HUES48 (cell line): ENCODE data around the gene EXT2.

Experiments
- H3K27ac ChIP-seq: one replicate; pipeline ENCODE4 v1.7.0; 2013; ENCODE audit warnings: low read depth, low read length, inconsistent platforms
- H3K27me3 ChIP-seq: 2 replicates; pipeline ENCODE4 v1.6.1; 2013; ENCODE audit warnings: mild to moderate bottlenecking, low read length; ENCODE audit not compliant: control insufficient read depth, insufficient read depth
- H3K36me3 ChIP-seq: 2 replicates; pipeline ENCODE4 v1.6.1; 2013; ENCODE audit warnings: low read length; ENCODE audit not compliant: control insufficient read depth, insufficient read depth
- H3K4me1 ChIP-seq: 2 replicates; pipeline ENCODE4 v1.6.1; 2013; ENCODE audit warnings: mild to moderate bottlenecking, low read length; ENCODE audit not compliant: control insufficient read depth, insufficient read depth
- H3K4me3 ChIP-seq: 2 replicates; pipeline ENCODE4 v1.5.1; 2013; ENCODE audit warnings: mild to moderate bottlenecking, low read depth, low read length
- H3K9ac ChIP-seq: 2 replicates; pipeline ENCODE4 v1.6.1; 2013; ENCODE audit warnings: mild to moderate bottlenecking, low read depth, low read length, moderate library complexity
- H3K9me3 ChIP-seq: 2 replicates; pipeline ENCODE4 v1.6.1; 2013; ENCODE audit warnings: low read length; ENCODE audit not compliant: control insufficient read depth, insufficient read depth

EXT2 gene

GRCh38 chr11:44110231-44110679 is 14.8 kb downstream of the EXT2 start:
- Histone ChIP-seq H3K4me1 (0 out of 2 replicates have a peak, but pooled peaks cover 5% of the 10 kb centered on the region), H3K27me3 (no peaks in the 10 kb centered on the region), H3K36me3 (peaks cover 32% of the 10 kb centered on the region; the same call in 1 of the 2 replicates), H3K27ac (no peak overlapping the region), H3K4me3 (no peak overlapping the region), H3K9me3 (no peaks in the 10 kb centered on the region), H3K9ac (no peak overlapping the region)

GRCh38 chr11:44112091-44112821 is 16.8 kb downstream of the EXT2 start:
- H3K4me1 ChIP-seq, result 0 out of 2 replicates have a peak, but pooled peaks cover 5% of the 10 kb centered on the region
- no peak overlapping the region for H3K4me3 ChIP-seq
- H3K27ac ChIP-seq, result no peak overlapping the region
- no peaks in the 10 kb centered on the region for H3K27me3 ChIP-seq
- no peak overlapping the region for H3K9ac ChIP-seq
- H3K9me3 ChIP-seq, result no peaks in the 10 kb centered on the region
- peaks cover 43% of the 10 kb centered on the region for H3K36me3 ChIP-seq

- H3K27ac ChIP-seq, result no peak overlapping the region
- no peak overlapping the region for H3K9ac ChIP-seq
- H3K4me3 ChIP-seq, result no peak overlapping the region
- 0 out of 2 replicates have a peak, but pooled peaks cover 5% of the 10 kb centered on the region for H3K4me1 ChIP-seq
- no peaks in the 10 kb centered on the region for H3K27me3 ChIP-seq
- peaks cover 41% of the 10 kb centered on the region for H3K36me3 ChIP-seq
- H3K9me3 ChIP-seq, result no peaks in the 10 kb centered on the region
Measured at GRCh38 chr11:44113018-44113417, 17.5 kb downstream of the EXT2 start.

GRCh38 chr11:44113572-44113971 is 18.1 kb downstream of the EXT2 start:
- H3K36me3 ChIP-seq, result peaks cover 36% of the 10 kb centered on the region
- H3K9ac ChIP-seq, result no peak overlapping the region
- no peak overlapping the region for H3K4me3 ChIP-seq
- H3K9me3 ChIP-seq, result no peaks in the 10 kb centered on the region
- no peak overlapping the region for H3K27ac ChIP-seq
- no peaks in the 10 kb centered on the region for H3K27me3 ChIP-seq
- 0 out of 2 replicates have a peak, but pooled peaks cover 5% of the 10 kb centered on the region for H3K4me1 ChIP-seq

- Histone ChIP-seq H3K4me1 (0 out of 2 replicates have a peak, but pooled peaks cover 5% of the 10 kb centered on the region), H3K36me3 (peaks cover 30% of the 10 kb centered on the region), H3K9ac (no peak overlapping the region), H3K9me3 (no peaks in the 10 kb centered on the region), H3K27ac (no peak overlapping the region), H3K27me3 (no peaks in the 10 kb centered on the region), H3K4me3 (no peak overlapping the region)
Measured at GRCh38 chr11:44116234-44116830, 20.9 kb downstream of the EXT2 start.

- Histone ChIP-seq H3K9me3 (no peaks in the 10 kb centered on the region), H3K27ac (no peak overlapping the region), H3K9ac (no peak overlapping the region), H3K27me3 (no peaks in the 10 kb centered on the region), H3K4me1 (no peaks in the 10 kb centered on the region), H3K4me3 (no peak overlapping the region), H3K36me3 (peaks cover 29% of the 10 kb centered on the region)
Measured at GRCh38 chr11:44120169-44120568, 24.7 kb downstream of the EXT2 start.

GRCh38 chr11:44125598-44125997 is 30.1 kb downstream of the EXT2 start:
- Histone ChIP-seq H3K36me3 (peaks cover 47% of the 10 kb centered on the region), H3K27me3 (no peaks in the 10 kb centered on the region), H3K4me3 (no peak overlapping the region)

GRCh38 chr11:44126304-44126703 is 30.8 kb downstream of the EXT2 start:
- H3K9me3 ChIP-seq, result no peaks in the 10 kb centered on the region
- peaks cover 52% of the 10 kb centered on the region for H3K36me3 ChIP-seq
- H3K4me1 ChIP-seq, result no peaks in the 10 kb centered on the region
- no peak overlapping the region for H3K9ac ChIP-seq
- H3K27ac ChIP-seq, result no peak overlapping the region
- H3K4me3 ChIP-seq, result no peak overlapping the region
- no peaks in the 10 kb centered on the region for H3K27me3 ChIP-seq

More at GRCh38 chr11:44125598-44125997, 30.1 kb downstream of the EXT2 start:
- Histone ChIP-seq H3K9ac (no peak overlapping the region), H3K9me3 (no peaks in the 10 kb centered on the region), H3K4me1 (no peaks in the 10 kb centered on the region), H3K27ac (no peak overlapping the region)

GRCh38 chr11:44127130-44127529 is 31.7 kb downstream of the EXT2 start:
- no peaks in the 10 kb centered on the region for H3K9me3 ChIP-seq
- H3K4me1 ChIP-seq, result no peaks in the 10 kb centered on the region
- no peak overlapping the region for H3K27ac ChIP-seq
- H3K27me3 ChIP-seq, result no peaks in the 10 kb centered on the region
- peaks cover 54% of the 10 kb centered on the region for H3K36me3 ChIP-seq
- H3K4me3 ChIP-seq, result no peak overlapping the region
- no peak overlapping the region for H3K9ac ChIP-seq

GRCh38 chr11:44128729-44129128 is 33.3 kb downstream of the EXT2 start:
- Histone ChIP-seq H3K27ac (no peak overlapping the region), H3K9ac (no peak overlapping the region), H3K27me3 (no peaks in the 10 kb centered on the region), H3K4me1 (no peaks in the 10 kb centered on the region), H3K36me3 (peaks cover 54% of the 10 kb centered on the region), H3K9me3 (no peaks in the 10 kb centered on the region), H3K4me3 (no peak overlapping the region)

GRCh38 chr11:44130751-44131150 is 35.3 kb downstream of the EXT2 start:
- H3K9me3 ChIP-seq, result no peaks in the 10 kb centered on the region
- H3K27ac ChIP-seq, result no peak overlapping the region
- H3K9ac ChIP-seq, result no peak overlapping the region
- H3K4me1 ChIP-seq, result no peaks in the 10 kb centered on the region
- no peak overlapping the region for H3K4me3 ChIP-seq
- no peaks in the 10 kb centered on the region for H3K27me3 ChIP-seq
- H3K36me3 ChIP-seq, result peaks cover 42% of the 10 kb centered on the region
